HG03025 (cell line): Measurements from ENCODE around the gene CCDC120.
A peak's percentile ranks its signal among the peaks of the same experiment; 100 is the strongest.

Experiments used
- ATAC-seq: cut with Tn5 transposase; IDR thresholded peaks from one replicate; pipeline ENCODE4 v1.9.1; 2021; ENCODE audit warnings: mild to moderate bottlenecking, moderate library complexity; ENCODE audit not compliant: unreplicated experiment, low FRiP score

The CCDC120 gene

GRCh38 chrX:49100704-49101628, 42.2 kb downstream of the CCDC120 start:
- ATAC-seq = peak; percentile 88

GRCh38 chrX:49101629-49101984, 42.8 kb downstream of the CCDC120 start:
- no peak for ATAC-seq

DNA sequence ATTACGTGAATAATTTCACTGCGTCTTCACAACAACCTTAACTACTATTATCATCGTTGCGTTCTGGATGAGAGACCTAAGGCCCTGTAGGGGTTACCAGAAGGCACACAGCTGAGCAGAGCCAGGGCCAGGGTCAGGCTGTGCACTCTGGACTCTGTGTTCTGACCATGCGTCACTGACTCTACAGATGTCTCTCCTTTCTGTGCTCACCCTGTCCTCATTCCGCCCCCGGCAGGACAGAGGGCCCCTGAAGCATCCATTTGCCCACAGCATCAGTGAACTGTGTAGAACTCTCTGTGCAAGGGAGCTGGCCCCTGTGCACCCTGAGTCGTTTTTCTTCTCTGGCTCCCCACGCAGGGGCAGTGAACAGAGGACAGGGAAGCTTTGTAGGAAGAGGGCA, 43.4 kb downstream of the CCDC120 start:
- ATAC-seq = no peak

DNA sequence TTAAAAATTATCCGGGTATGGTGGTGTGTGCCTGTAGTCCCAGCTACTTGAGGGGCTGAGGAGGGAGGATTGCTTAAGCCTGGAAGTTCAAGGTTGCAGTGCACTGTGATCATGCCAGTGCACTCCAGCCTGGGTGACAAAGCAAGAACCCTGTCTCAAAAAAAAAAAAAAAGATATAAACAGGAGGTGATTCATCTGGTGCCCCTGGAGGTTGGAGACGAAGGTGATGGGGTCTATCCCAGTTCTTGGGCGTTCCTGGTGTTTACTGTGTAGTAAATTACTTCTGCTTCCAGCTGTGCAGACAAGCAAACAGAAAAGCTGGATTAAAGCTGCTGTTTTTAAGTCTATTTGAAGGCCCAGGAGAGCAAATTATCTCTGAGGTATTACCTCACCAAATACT, 44.8 kb downstream of the CCDC120 start:
- ATAC-seq = no peak

DNA sequence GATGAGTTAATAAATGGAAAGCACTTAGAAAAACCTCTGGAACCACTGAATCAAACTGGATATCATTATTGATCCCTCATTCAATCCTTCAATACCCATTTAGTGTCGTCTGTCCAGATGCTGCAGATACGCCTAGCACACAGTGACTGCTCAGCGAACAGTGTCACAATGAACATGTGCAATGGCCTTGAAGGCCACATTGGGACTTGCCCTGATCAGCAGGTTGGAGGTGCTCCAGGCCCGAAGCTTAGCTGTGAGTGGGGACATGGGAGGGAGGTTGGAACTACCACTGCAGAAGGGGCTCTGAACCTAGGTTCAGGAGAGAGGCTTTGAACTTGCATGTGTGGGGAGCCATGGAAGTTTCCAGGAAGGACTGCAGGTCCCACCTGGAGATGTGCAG, 47.5 kb downstream of the CCDC120 start:
- no peak for ATAC-seq

- no peak for ATAC-seq
Measured at GRCh38 chrX:49106930-49107329, 48.1 kb downstream of the CCDC120 start.

DNA sequence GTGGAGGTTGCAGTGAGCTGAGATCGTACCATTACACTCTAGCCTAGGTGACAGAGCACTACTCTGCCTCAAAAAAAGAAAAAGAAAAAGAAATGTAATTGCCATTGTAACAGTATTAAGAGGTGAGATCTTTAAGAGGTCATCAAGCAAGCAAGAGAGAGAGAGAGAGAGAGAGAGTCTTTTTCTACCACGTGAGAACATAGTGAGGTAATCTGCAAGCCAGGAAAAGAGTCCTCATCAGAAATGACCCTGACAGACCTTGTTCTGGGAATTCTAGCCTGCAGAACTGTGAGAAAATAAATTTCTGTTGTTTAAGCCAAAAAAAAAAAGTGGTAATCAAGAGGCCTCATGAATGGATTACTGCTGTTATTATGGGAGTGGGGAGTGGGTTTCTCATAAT, 49.8 kb downstream of the CCDC120 start:
- ATAC-seq = no peak

DNA sequence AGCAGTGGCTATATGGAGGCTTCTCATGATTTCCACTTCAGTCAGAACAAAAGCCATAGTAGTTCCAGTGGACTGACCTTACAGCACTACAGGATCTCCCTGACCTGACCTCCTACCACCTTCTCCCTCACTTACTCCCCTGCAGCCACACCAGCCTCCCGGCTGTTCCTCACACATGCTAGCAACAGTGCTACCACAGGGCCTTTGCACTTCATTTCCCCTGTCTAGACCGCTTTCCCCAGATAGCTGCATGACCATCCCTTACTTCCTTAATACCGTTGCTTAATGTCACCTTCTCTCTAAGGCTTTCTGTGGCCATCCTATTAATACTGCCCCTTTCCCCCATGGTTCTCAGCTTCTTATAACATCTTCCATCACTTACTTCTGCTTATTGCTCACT, 51.6 kb downstream of the CCDC120 start:
- no peak for ATAC-seq

- ATAC-seq = no peak
Measured at GRCh38 chrX:49111791-49112190, 53.0 kb downstream of the CCDC120 start.

DNA sequence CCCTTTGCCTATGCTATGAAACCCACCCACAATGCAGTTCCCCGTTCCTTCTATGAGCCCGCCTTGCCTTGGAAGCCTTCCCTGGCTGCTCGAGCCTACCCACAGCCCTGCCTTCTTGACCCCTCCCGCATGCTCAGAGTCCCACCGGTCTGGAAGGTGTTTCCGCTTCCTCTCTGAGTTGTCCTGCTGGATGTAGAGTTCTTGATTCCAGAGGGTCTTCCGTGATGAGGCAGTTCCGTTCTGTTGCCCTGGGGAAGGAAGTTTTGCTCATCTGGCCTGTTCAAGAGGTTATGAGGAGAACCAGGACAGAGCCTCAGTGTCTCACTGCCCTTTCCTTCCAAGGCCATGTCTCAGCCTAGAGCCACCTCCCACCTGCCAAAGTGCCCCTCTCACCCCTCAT, 57.3 kb downstream of the CCDC120 start:
- ATAC-seq = no peak

DNA sequence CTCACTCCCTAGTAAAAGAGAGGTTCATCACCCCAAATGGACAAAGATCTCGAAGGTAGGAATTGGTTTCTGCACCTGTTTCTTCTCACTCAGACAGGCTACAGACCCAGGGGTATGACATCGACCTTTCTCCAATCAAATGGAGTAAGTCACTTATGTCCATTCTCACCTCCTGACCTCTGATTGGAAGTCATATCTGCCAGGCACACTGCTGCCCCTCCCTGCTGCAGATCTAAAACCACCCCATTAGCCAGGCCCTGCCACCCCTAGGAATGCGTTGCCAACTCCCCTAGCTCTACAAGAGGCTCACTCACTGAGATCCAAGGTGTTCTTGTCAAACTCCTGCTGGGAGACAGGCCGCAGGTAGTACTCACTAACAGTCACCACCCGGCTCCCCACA, 57.9 kb downstream of the CCDC120 start:
- no peak for ATAC-seq

DNA sequence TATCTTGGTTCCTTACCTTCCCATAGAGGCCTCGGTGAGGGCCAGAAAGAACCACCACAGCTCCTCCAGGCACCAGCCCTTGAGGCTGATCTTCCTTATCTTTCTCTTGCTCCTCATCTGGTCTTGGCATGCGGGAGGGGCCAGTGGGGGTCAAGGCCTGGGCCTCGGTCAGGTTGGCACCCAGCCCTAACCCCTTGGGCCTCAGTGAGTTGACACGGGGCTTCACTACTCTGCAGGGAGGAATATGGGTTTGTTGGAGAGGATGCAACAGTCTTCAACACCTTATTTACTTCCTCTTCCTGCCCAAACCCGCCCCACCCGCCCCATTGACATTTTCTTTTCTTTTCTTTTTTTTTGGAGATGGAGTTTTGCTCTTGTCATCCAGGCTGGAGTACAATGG, 58.8 kb downstream of the CCDC120 start:
- no peak for ATAC-seq
